ENCODE data around the gene PAQR9. TPM values are rescaled to one million over a fixed set of nuclear protein-coding genes. Genes with fewer than 3 reads are reported as not detected.

PAQR9 gene
- total and polyA plus RNA-seq, 8 donors: not detected

DNA sequence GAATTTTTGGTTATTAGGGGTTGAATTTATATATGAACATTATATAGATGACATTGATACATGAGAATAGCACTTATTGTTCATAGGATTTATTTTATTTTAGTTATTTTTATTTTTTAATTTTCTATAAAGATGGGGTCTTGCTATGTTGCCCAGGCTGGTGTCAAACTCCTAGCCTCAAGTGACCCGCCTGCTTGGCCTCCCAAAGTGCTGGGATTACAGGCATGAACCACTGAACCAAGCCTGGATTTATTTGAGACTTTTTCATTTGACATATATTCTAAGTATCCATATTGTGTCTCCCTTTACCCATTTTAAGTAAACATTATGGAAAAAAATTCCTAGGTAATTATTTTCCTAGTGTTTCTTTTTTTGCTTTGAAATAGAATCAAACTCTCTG lies 12.5 kb downstream of the PAQR9 start:
- Histone ChIP-seq H3K27me3 (peaks cover 0 to 32% (median 17%) of the 10 kb centered on the region in 3 donors), H3K27ac (no peak overlapping the region), H3K4me3 (no peak overlapping the region), H3K36me3 (no peaks in the 10 kb centered on the region), H3K9me3 (no peaks in the 10 kb centered on the region), H3K4me1 (peaks cover 0 to 6% (median 6%) of the 10 kb centered on the region in 4 donors)
- no peak for DNase-seq
- 71 to 94% (median 93%) methylated on average over 1 of the region's 1 CpG for WGBS, 5 donors
- intact Hi-C loops (cut with DNase I; ENCODE audit: low total_unique reads): no loop called here
- no peak for TF ChIP-seq POLR2A (IDR thresholded peaks at IDR 0.05)

DNA sequence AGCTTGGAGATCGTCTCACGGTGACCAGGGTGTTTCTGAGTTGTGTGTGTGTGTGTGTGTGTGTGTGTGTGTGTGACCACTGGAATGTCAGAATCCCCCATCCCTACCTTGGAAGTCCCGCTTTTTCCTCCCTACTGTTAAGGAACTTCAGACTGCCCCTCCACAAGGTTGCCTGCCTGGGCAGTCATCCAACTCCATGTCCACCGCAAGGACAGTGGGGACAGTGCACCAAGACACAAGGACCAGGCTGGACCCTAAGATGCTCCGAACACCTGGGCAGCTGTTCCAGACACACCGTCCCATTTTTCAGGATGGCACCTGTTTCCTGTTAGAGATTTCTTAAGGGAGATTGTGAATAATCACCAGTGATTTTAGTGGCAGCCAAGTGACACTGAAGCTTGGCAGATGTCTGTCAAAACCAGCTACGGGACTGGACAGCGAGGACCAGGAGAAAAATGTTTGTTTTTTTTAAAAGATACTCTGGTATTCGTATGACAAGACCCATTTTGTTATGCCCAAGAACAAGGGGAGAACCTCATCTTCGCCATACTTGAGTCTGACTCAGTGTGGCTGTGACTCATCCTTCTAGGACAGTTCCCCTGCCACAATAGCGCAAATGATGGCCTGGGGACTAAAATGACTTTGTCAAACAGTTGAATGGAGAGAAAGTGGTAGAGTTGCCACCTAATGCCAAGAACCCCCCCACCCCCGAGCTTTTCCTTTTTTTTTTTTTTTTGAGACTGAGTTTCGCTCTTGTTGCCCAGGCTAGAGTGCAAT lies 15.5 kb downstream of the PAQR9 start:
- Histone ChIP-seq H3K27ac (no peak overlapping the region), H3K4me3 (no peak overlapping the region), H3K36me3 (no peaks in the 10 kb centered on the region), H3K9me3 (peaks cover 0 to 7% (median 0%) of the 10 kb centered on the region in 4 donors), H3K27me3 (peaks cover 0 to 37% (median 17%) of the 10 kb centered on the region in 3 donors), H3K4me1 (peaks cover 0 to 6% (median 6%) of the 10 kb centered on the region in 4 donors)
- 73 to 83% (median 81%) methylated on average over 11 to 13 of the region's 13 CpGs for WGBS, 5 donors
- intact Hi-C loops (cut with DNase I; ENCODE audit: low total_unique reads): no loop called here
- no peak for DNase-seq
- TF ChIP-seq, protein P1, sequence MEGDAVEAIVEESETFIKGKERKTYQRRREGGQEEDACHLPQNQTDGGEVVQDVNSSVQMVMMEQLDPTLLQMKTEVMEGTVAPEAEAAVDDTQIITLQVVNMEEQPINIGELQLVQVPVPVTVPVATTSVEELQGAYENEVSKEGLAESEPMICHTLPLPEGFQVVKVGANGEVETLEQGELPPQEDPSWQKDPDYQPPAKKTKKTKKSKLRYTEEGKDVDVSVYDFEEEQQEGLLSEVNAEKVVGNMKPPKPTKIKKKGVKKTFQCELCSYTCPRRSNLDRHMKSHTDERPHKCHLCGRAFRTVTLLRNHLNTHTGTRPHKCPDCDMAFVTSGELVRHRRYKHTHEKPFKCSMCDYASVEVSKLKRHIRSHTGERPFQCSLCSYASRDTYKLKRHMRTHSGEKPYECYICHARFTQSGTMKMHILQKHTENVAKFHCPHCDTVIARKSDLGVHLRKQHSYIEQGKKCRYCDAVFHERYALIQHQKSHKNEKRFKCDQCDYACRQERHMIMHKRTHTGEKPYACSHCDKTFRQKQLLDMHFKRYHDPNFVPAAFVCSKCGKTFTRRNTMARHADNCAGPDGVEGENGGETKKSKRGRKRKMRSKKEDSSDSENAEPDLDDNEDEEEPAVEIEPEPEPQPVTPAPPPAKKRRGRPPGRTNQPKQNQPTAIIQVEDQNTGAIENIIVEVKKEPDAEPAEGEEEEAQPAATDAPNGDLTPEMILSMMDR (IDR thresholded peaks at IDR 0.05): no peak
- TF ChIP-seq EP300 (IDR thresholded peaks at IDR 0.05) (no peak), POLR2A (IDR thresholded peaks at IDR 0.05) (no peak), POLR2AphosphoS5 (IDR thresholded peaks at IDR 0.05) (no peak)

DNA sequence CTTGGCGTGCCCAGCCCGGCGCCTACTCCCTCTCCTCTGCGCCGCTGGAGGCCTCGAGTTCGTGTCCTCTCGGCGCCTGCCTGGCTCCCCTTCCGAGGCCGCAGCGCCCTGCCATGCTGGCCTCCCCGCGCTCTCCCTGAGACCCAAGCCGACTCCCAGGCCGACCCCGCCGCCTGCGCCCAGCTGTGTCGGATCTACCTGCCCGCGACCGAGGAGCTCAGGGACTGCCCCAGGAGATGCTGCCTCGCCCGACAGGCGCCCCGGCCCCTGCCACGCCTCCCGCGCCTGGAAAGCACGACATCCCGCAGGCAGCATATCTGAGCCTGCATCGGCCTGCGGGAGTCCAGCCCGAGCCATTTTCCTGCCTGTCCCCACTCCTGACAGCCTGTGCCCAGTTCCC lies 16.1 kb downstream of the PAQR9 start:
- 20 to 32% (median 21%) methylated on average over 17 to 35 of the region's 35 CpGs for WGBS, 5 donors
- H3K4me3 ChIP-seq: no peak overlapping the region

GRCh38 chr3:142946861-142947260 lies 16.6 kb downstream of the PAQR9 start:
- no peak for DNase-seq
- Histone ChIP-seq H3K27ac (no peak overlapping the region), H3K27me3 (peaks cover 0 to 37% (median 17%) of the 10 kb centered on the region in 3 donors), H3K36me3 (no peaks in the 10 kb centered on the region), H3K4me3 (no peak overlapping the region), H3K4me1 (peaks cover 0 to 6% (median 6%) of the 10 kb centered on the region in 4 donors), H3K9me3 (peaks cover 0 to 7% (median 0%) of the 10 kb centered on the region in 4 donors)
- TF ChIP-seq EP300 (IDR thresholded peaks at IDR 0.05): no peak
- no peak for TF ChIP-seq POLR2A (IDR thresholded peaks at IDR 0.05)
- TF ChIP-seq, protein P1 (IDR thresholded peaks at IDR 0.05): no peak
- no peak for TF ChIP-seq POLR2AphosphoS5 (IDR thresholded peaks at IDR 0.05)
- 56 to 69% (median 61%) methylated on average over 8 of the region's 8 CpGs for WGBS, 5 donors
- intact Hi-C loops (cut with DNase I; ENCODE audit: low total_unique reads): no loop called here

More for the DNA sequence above, 16.1 kb downstream of the PAQR9 start:
- no peak for DNase-seq
- H3K27ac ChIP-seq: no peak overlapping the region
- peaks cover 0 to 7% (median 0%) of the 10 kb centered on the region in 4 donors for H3K9me3 ChIP-seq
- intact Hi-C loops (cut with DNase I; ENCODE audit: low total_unique reads): no loop called here
- no peaks in the 10 kb centered on the region for H3K36me3 ChIP-seq
- no peak for TF ChIP-seq EP300 (IDR thresholded peaks at IDR 0.05)
- TF ChIP-seq POLR2AphosphoS5 (IDR thresholded peaks at IDR 0.05): no peak
- TF ChIP-seq POLR2A (IDR thresholded peaks at IDR 0.05): no peak
- TF ChIP-seq, protein P1 (IDR thresholded peaks at IDR 0.05): no peak
- peaks cover 0 to 37% (median 17%) of the 10 kb centered on the region in 3 donors for H3K27me3 ChIP-seq
- H3K4me1 ChIP-seq: peaks cover 0 to 6% (median 6%) of the 10 kb centered on the region in 4 donors

- no peaks in the 10 kb centered on the region for H3K36me3 ChIP-seq
- DNase-seq: no peak
- peaks cover 0 to 6% (median 6%) of the 10 kb centered on the region in 4 donors for H3K4me1 ChIP-seq
- H3K27me3 ChIP-seq: peaks cover 0 to 37% (median 17%) of the 10 kb centered on the region in 3 donors
- H3K27ac ChIP-seq: no peak overlapping the region
- intact Hi-C loops (cut with DNase I; ENCODE audit: low total_unique reads): no loop called here
- 73 to 87% (median 78%) methylated on average over 4 of the region's 4 CpGs for WGBS, 5 donors
- H3K4me3 ChIP-seq: no peak overlapping the region
- peaks cover 0 to 7% (median 0%) of the 10 kb centered on the region in 4 donors for H3K9me3 ChIP-seq
- TF ChIP-seq POLR2AphosphoS5 (IDR thresholded peaks at IDR 0.05): no peak
- TF ChIP-seq EP300 (IDR thresholded peaks at IDR 0.05): no peak
- TF ChIP-seq, protein P1 (IDR thresholded peaks at IDR 0.05): no peak
- no peak for TF ChIP-seq POLR2A (IDR thresholded peaks at IDR 0.05)
Observed at GRCh38 chr3:142945023-142945422, 18.5 kb downstream of the PAQR9 start.

Data from stomach (tissue), 9 donors.